COLO668 (cell line): ENCODE measurements around the gene GOLGA8T.
"Not testable (repeated sequence)": the region's sequence is repeated elsewhere in the genome, so short reads cannot be mapped to it uniquely, and the experiment has no call there.

Experiments used
- DNase-seq: peaks from one replicate; lab custom pipeline; 2025; ENCODE audit not compliant: unreplicated experiment; lab: John Stamatoyannopoulos, UW

GOLGA8T gene

GRCh38 chr15:30191639-30192038, 56.8 kb downstream of the GOLGA8T start:
- not testable (repeated sequence) for DNase-seq

GRCh38 chr15:30192119-30192745, 57.4 kb downstream of the GOLGA8T start:
- DNase-seq, result not testable (repeated sequence)

- DNase-seq, result not testable (repeated sequence)
These were observed 58.0 kb downstream of the GOLGA8T start for GRCh38 chr15:30192892-30193291.
